Activated T-helper 1 cell treated with anti-CD3 and anti-CD28 coated beads, Interleukin-12 subunit alpha, Interleukin-12 subunit beta, Interleukin-2, Interleukin-4 antibody, amounts not matched to agents 30 ng/mL and 10 ng/mL and 1 ng/mL, durations not matched to agents 14 hours and 24 hours and 36 hours (primary cell): ENCODE data around the gene CALM3. TPM values are rescaled to one million over a fixed set of nuclear protein-coding genes. Genes with fewer than 3 reads are reported as not detected.

Experiments
- DNase-seq: peaks from one replicate; pipeline ENCODE4 v3.0.0; 2021; ENCODE audit warnings: low spot score
- H3K27ac Mint-ChIP-seq: one replicate; pipeline ENCODE4 v1.8.0; 2021; ENCODE audit warnings: mild to moderate bottlenecking, mixed read lengths
- H3K27me3 Mint-ChIP-seq: one replicate; pipeline ENCODE4 v1.8.0; 2022; ENCODE audit warnings: mild to moderate bottlenecking, moderate library complexity, mixed read lengths; ENCODE audit not compliant: insufficient read depth
- H3K36me3 Mint-ChIP-seq: one replicate; pipeline ENCODE4 v1.8.0; 2021; ENCODE audit warnings: low read depth, mixed read lengths
- H3K4me1 Mint-ChIP-seq: one replicate; pipeline ENCODE4 v1.8.0; 2021; ENCODE audit warnings: low read depth, mixed read lengths
- H3K4me3 Mint-ChIP-seq: one replicate; pipeline ENCODE4 v1.8.0; 2021; ENCODE audit warnings: mild to moderate bottlenecking, moderate library complexity, mixed read lengths
- H3K9me3 Mint-ChIP-seq: one replicate; pipeline ENCODE4 v1.8.0; 2021; ENCODE audit warnings: mixed read lengths
- intact Hi-C: fragments of 100-400 bp; cut with micrococcal nuclease; formaldehyde crosslinking; loops from one replicate; pipeline ENCODE4 v1.15.1; 2024
- total RNA-seq: library from RNA; stranded (reverse); gene quantifications from 2 replicates; pipeline ENCODE4 v1.2.3, GENCODE V29; 2022

Gene CALM3
- total RNA-seq, 1 donor from 2014 or later: 568 TPM

DNA sequence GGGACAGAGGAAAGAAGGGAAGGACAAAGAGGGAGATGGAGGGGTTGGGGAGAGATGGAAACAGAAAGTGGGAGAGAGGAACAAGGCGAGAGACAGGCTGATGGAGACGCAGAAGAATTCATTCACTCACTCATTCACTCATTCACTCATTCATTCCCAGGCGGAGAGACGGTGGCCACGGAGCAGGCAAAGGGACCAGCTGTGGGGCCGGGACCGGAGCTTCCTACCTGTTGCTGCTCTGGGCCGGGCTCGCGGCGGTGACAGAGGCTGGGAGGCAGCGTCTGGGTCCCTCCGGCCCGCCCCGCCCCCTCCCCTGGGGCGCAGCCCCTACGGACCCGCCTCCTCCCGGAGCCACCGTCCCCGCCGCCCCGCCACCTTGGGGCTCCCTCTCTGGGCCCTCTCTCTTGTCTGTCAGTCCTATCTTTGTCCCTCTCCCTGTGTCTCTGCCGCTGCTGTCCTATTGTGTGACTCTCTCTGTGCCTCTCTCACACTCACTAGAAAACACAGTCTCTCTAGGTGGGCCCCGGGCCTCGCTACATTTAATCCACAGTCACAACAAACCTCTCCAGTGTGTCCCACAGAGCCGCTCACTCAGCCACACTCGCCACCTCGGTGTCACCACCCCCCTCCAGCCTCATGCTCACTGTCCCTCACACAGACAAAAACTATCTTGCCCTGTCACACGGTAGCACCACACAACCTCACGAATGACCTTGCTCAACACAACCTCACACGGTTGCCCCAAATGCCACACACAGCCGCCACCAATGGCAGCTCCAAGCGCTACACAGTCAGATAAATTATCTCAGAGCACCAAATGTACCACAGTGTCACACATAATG lies 35.0 kb downstream of the CALM3 start, which contains the start of gene GNG8:
TSS of gene GNG8 (minus strand) at position 283 of the 842 bp plus-strand sequence. CDS start 1,520 bp downstream, outside the sequence.
- peak within 1 kb of the TSS; percentile 55 for H3K27ac Mint-ChIP-seq
- peaks cover 4% of the 10 kb centered on the region for H3K36me3 Mint-ChIP-seq
- peaks cover 11% of the 10 kb centered on the region for H3K4me1 Mint-ChIP-seq
- H3K9me3 Mint-ChIP-seq: no peaks in the 10 kb centered on the region
- H3K27me3 Mint-ChIP-seq: peaks cover 5% of the 10 kb centered on the region
- no peak for DNase-seq
- intact Hi-C loops: no loop called here
- peak within 1 kb of the TSS; percentile 79 for H3K4me3 Mint-ChIP-seq

DNA sequence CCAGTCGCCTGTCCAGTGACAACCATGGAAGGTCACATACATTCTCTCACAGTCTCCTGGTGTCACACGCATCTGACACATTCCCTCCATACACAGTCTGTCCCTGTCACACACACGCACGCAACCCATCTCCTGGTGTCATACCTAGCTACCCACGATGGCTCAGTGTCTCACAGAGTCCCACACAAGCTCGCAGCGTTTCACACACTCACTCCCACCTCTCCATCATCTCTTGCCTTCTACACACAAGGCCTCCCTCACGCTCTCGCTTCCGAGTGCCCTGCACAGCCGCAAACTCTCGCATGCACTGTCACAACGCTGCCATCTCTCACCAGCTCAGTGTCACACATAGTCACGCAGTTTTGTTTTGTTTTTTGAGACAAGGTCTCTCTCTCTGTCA lies 36.1 kb downstream of the CALM3 start:
- Mint-ChIP-seq H3K4me3 (no peak overlapping the region), H3K27ac (no peak overlapping the region), H3K9me3 (no peaks in the 10 kb centered on the region), H3K36me3 (peaks cover 4% of the 10 kb centered on the region), H3K4me1 (peaks cover 11% of the 10 kb centered on the region), H3K27me3 (peaks cover 9% of the 10 kb centered on the region)
- intact Hi-C loops: no loop called here
- no peak for DNase-seq

- Mint-ChIP-seq H3K4me3 (no peak overlapping the region), H3K27ac (peak overlapping the region; percentile 30), H3K36me3 (no peaks in the 10 kb centered on the region), H3K9me3 (no peaks in the 10 kb centered on the region), H3K27me3 (peaks cover 13% of the 10 kb centered on the region), H3K4me1 (no peaks in the 10 kb centered on the region)
- intact Hi-C loops: no loop called here
- no peak for DNase-seq
Measured at GRCh38 chr19:46639358-46640182, 38.4 kb downstream of the CALM3 start.

GRCh38 chr19:46640656-46641055 lies 39.5 kb downstream of the CALM3 start:
- Mint-ChIP-seq H3K27ac (no peak overlapping the region), H3K27me3 (peaks cover 20% of the 10 kb centered on the region), H3K9me3 (no peaks in the 10 kb centered on the region), H3K4me1 (no peaks in the 10 kb centered on the region), H3K4me3 (peak overlapping the region; percentile 58), H3K36me3 (peaks cover 2% of the 10 kb centered on the region)
- intact Hi-C loops: no loop called here
- no peak for DNase-seq

GRCh38 chr19:46644720-46645119 lies 43.6 kb downstream of the CALM3 start:
- Mint-ChIP-seq H3K4me3 (no peak overlapping the region), H3K36me3 (peaks cover 9% of the 10 kb centered on the region), H3K27me3 (peaks cover 40% of the 10 kb centered on the region), H3K27ac (no peak overlapping the region), H3K4me1 (peaks cover 9% of the 10 kb centered on the region), H3K9me3 (peaks cover 4% of the 10 kb centered on the region)
- no peak for DNase-seq
- intact Hi-C loops: no loop called here

DNA sequence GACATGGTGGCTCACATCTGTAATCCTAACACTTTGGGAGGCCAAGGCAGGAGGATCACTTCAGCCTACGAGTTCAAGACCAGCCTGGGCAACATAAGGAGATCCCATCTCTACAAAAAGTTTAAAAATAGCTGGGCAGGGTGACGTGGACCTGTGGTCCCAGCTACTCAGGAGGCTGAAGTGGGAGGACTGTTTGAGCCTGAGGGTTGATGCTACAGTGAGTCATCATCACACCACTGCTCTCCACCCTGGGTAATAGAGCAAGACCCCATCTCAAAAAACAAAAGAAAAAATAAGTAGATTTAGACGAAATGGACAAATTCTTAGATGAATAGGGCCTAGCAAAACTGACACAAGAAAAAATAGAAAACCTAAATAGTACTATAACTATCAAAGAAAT lies 45.3 kb downstream of the CALM3 start:
- Mint-ChIP-seq H3K27ac (no peak overlapping the region), H3K4me1 (peaks cover 9% of the 10 kb centered on the region), H3K36me3 (peaks cover 14% of the 10 kb centered on the region), H3K27me3 (peaks cover 50% of the 10 kb centered on the region), H3K4me3 (no peak overlapping the region), H3K9me3 (peaks cover 4% of the 10 kb centered on the region)
- intact Hi-C loops: no loop called here
- DNase-seq: no peak

GRCh38 chr19:46648060-46648960 lies 47.2 kb downstream of the CALM3 start:
- H3K27me3 Mint-ChIP-seq: peaks cover 48% of the 10 kb centered on the region
- H3K4me1 Mint-ChIP-seq: peaks cover 9% of the 10 kb centered on the region
- H3K4me3 Mint-ChIP-seq: peak overlapping the region; percentile 22
- intact Hi-C loops: no loop called here
- H3K36me3 Mint-ChIP-seq: peaks cover 14% of the 10 kb centered on the region
- DNase-seq: no peak
- H3K9me3 Mint-ChIP-seq: peaks cover 4% of the 10 kb centered on the region
- peak overlapping the region; percentile 40 for H3K27ac Mint-ChIP-seq

DNA sequence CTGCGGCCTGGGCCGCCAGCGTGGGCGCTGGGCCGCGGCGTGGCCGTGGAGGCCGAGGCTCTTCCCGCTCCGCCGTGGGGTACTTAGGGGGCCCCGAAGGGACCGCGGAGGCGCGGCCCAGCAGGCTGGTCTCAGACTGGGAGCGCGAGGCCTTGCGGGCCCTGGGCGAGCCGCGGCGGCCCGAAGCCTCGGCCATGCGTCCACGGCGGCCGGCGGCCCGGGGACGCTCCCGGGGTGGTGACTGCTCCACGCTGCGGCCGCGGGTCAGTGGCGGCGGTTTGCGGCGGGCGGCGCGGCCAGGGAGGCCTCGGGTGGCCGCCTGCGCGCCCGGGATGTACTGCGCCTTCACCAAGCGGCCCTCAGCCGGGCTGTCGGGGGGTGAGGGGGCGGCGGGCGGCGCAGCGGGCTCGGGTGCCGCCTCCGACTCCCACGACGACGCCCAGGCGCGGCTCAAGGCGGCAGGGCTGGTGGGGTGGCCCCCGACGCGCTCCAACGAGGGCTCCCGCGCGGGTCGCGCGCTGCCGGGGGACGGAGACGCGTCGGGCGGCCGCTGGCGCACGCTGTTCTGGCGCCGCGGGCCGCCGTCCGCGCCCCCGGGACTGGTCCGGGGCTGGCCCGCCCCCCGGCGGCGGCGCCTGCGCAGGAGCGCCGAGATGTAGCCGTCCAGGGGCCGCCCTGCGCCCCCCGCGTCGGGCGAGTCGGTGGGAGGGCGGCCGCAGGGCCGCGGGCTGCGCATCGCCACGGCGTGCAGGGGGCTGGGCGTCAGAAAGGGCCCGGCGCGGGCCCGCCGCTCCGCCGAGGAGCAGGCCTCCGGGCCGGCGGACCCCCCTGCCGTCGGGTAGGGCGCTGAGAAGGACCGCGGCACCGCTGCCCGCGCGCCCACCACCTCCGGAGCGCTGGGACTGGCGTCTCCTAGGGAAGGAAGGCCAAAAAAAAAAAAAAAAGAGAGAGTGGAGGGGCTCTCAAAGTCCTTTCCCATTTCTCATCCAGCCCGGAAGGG lies 48.1 kb downstream of the CALM3 start:
- H3K36me3 Mint-ChIP-seq: peaks cover 15% of the 10 kb centered on the region
- no peak overlapping the region for H3K4me3 Mint-ChIP-seq
- H3K27ac Mint-ChIP-seq: no peak overlapping the region
- intact Hi-C loops: no loop called here
- no peak for DNase-seq
- H3K9me3 Mint-ChIP-seq: peaks cover 4% of the 10 kb centered on the region
- H3K27me3 Mint-ChIP-seq: peaks cover 52% of the 10 kb centered on the region
- peaks cover 9% of the 10 kb centered on the region for H3K4me1 Mint-ChIP-seq

DNA sequence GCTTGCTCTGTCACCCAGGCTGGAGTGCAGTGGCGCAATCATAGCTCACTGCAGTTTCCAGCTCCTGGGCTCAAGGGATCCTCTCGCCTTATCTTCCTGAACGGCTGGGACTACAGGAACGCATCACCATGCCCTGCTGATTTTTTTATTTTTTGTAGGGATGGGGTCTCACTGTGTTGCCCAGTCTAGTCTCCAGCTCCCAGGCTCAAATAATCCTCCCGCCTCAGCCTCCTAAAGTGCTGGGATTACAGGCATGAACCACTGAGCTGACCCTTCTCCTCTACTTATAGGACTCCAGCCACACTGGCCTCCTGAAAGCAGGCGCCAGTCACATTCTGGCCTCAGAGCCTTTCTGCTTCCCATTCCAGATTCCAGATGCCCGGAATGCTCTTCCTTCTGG lies 49.3 kb downstream of the CALM3 start:
- intact Hi-C loops: no loop called here
- Mint-ChIP-seq H3K27me3 (peaks cover 46% of the 10 kb centered on the region), H3K27ac (no peak overlapping the region), H3K36me3 (peaks cover 15% of the 10 kb centered on the region), H3K4me1 (peaks cover 9% of the 10 kb centered on the region), H3K4me3 (no peak overlapping the region), H3K9me3 (peaks cover 4% of the 10 kb centered on the region)
- DNase-seq: no peak

- intact Hi-C loops: no loop called here
- Mint-ChIP-seq H3K4me3 (no peak overlapping the region), H3K9me3 (no peaks in the 10 kb centered on the region), H3K4me1 (peaks cover 2% of the 10 kb centered on the region), H3K36me3 (peaks cover 6% of the 10 kb centered on the region), H3K27me3 (peaks cover 49% of the 10 kb centered on the region), H3K27ac (no peak overlapping the region)
- DNase-seq: no peak
Measured at GRCh38 chr19:46654621-46655152, 53.6 kb downstream of the CALM3 start.

- intact Hi-C loops: no loop called here
- Mint-ChIP-seq H3K36me3 (peaks cover 3% of the 10 kb centered on the region), H3K4me1 (peaks cover 8% of the 10 kb centered on the region), H3K4me3 (no peak overlapping the region), H3K27me3 (peaks cover 43% of the 10 kb centered on the region), H3K27ac (no peak overlapping the region), H3K9me3 (no peaks in the 10 kb centered on the region)
- DNase-seq: no peak
Measured at GRCh38 chr19:46656541-46656940, 55.4 kb downstream of the CALM3 start.
